ENCODE measurements around the gene ELMO1.

ELMO1 gene

DNA sequence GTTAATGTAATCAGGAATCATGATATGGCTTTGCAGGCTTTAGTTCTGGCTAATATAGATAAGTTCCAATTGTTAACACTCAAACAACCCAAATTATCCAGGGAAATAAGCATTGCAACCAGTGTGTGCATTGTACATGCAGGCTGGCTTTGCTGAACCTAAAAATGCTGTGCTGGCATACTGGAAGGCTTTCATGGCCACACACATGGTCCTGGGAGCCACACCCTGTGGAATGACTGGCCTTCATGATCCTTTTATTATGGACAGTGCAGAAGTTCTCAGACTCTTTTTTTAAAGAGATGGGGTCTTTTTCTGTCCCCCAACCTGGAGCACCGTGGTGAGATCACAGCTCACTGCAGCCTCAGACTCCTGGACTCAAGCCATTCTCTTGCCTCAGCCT, 5.0 kb downstream of the ELMO1 start:
- H3K9me3 Mint-ChIP-seq: no peaks in the 10 kb centered on the region
- H3K4me3 Mint-ChIP-seq: no peak overlapping the region
- ATAC-seq (no peak), DNase-seq (no peak)
- H3K27ac Mint-ChIP-seq: no peak overlapping the region
- H3K4me1 Mint-ChIP-seq: peaks cover 81% of the 10 kb centered on the region
- no peaks in the 10 kb centered on the region for H3K27me3 Mint-ChIP-seq

DNA sequence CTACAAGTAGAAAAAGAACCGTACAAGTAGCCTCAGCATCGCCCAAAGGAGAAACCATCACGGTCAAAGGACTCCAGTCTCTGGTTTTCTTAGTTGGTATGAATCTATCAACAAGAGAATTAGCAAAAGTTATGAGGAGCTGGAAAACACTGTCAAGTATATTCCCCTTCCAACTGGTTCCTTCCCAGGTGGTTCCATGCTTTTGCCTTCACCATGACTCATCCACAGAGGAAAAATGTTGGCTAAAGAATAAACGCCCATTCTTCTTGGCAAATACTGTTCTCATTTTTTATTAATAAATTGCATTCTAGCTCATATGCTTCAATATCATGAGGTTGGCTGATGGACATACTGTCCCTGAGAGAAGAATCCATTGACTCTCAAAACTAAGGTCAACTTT, 6.4 kb downstream of the ELMO1 start:
- no peak for DNase-seq
- Mint-ChIP-seq H3K27me3 (no peaks in the 10 kb centered on the region), H3K9me3 (no peaks in the 10 kb centered on the region), H3K4me1 (peaks cover 75% of the 10 kb centered on the region), H3K4me3 (no peak overlapping the region), H3K27ac (no peak overlapping the region)
- ATAC-seq: no peak

DNA sequence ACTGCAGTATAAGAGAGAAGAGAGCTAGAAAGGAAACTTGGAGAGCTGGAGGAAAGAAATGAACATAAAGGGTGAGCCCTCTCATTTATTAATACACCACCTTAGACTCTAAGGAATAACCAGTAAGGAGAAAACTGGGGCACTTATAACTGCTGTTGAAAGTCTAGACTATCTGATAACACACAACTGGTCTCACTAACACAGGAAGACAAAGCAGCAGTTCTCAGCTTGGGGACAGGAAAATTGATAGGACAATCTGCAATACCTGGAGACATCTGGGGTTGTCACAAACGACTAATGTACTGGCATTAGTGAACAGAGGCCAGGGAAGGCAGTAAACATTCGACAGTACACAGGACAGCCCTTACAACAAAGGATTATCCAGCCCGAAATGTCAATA, 6.8 kb downstream of the ELMO1 start:
- Mint-ChIP-seq H3K4me1 (peaks cover 71% of the 10 kb centered on the region), H3K4me3 (peak overlapping the region; percentile 3 to 72), H3K9me3 (no peaks in the 10 kb centered on the region), H3K27me3 (no peaks in the 10 kb centered on the region), H3K27ac (peak overlapping the region; percentile 6 to 83)
- no peak for ATAC-seq
- no peak for DNase-seq

GRCh38 chr7:37441386-37441760, 7.3 kb downstream of the ELMO1 start:
- Mint-ChIP-seq H3K4me1 (peaks cover 70% of the 10 kb centered on the region), H3K27ac (peak overlapping the region in 1 of 2 donors; percentile 95), H3K9me3 (no peaks in the 10 kb centered on the region), H3K4me3 (peak overlapping the region; percentile 3 to 72), H3K27me3 (no peaks in the 10 kb centered on the region)
- ATAC-seq (no peak), DNase-seq (no peak)

GRCh38 chr7:37440738-37441385, 7.8 kb downstream of the ELMO1 start:
- peak overlapping the region; percentile 64 to 72 for H3K4me3 Mint-ChIP-seq
- H3K9me3 Mint-ChIP-seq: no peaks in the 10 kb centered on the region
- peaks cover 70% of the 10 kb centered on the region for H3K4me1 Mint-ChIP-seq
- peak overlapping the region; percentile 81 to 95 for H3K27ac Mint-ChIP-seq
- DNase-seq (peak; percentile 25 to 50), ATAC-seq (peak; percentile 87)
- no peaks in the 10 kb centered on the region for H3K27me3 Mint-ChIP-seq

- H3K4me1 Mint-ChIP-seq: peaks cover 70% of the 10 kb centered on the region
- peak overlapping the region; percentile 3 to 53 for H3K27ac Mint-ChIP-seq
- H3K9me3 Mint-ChIP-seq: no peaks in the 10 kb centered on the region
- no peaks in the 10 kb centered on the region for H3K27me3 Mint-ChIP-seq
- peak overlapping the region in 1 of 2 donors; percentile 72 for H3K4me3 Mint-ChIP-seq
- peak; percentile 32 for ATAC-seq
- DNase-seq: no peak
Measured at GRCh38 chr7:37439653-37440026, 9.0 kb downstream of the ELMO1 start.

- peaks cover 69% of the 10 kb centered on the region for H3K4me1 Mint-ChIP-seq
- no peak overlapping the region for H3K4me3 Mint-ChIP-seq
- ATAC-seq (no peak), DNase-seq (no peak)
- peak overlapping the region in 1 of 2 donors; percentile 6 for H3K27ac Mint-ChIP-seq
- no peaks in the 10 kb centered on the region for H3K9me3 Mint-ChIP-seq
- no peaks in the 10 kb centered on the region for H3K27me3 Mint-ChIP-seq
Measured at GRCh38 chr7:37438906-37439652, 9.6 kb downstream of the ELMO1 start.

DNA sequence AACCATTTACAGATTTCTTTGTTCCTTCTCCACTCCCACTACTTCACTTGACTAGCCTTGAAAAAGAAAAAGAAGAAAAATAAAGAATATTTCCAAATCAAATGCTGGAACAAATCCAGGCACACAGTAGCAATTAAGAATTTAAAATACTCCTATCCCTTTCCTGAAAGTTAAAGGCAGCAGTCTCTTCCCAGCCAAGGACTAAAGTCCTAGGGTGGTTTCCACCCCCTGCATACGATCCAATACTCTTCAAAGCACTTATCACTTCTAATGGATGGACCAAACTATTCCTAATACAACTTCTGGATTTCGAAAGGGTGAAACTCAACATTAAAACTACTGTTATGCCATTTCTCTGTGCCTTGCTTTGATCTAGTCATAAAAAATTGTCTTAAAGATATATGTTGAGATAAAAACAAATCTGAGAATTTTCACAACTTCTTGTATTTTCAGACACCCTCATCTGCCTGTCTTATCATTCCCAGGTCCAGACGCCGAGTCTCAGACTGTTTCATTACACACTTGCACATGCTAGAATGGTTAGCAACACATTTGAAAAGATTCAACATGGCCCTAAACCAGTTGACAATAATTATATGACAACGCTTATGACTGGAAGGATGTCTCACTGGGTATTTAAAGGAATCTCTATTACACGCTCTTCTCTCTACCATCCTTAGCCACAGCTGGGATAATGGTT, 13.4 kb downstream of the ELMO1 start:
- ATAC-seq (no peak), DNase-seq (no peak)
- Mint-ChIP-seq H3K4me1 (peaks cover 73% of the 10 kb centered on the region), H3K9me3 (no peaks in the 10 kb centered on the region), H3K27me3 (no peaks in the 10 kb centered on the region), H3K27ac (no peak overlapping the region), H3K4me3 (no peak overlapping the region)

- Mint-ChIP-seq H3K9me3 (no peaks in the 10 kb centered on the region), H3K4me1 (peaks cover 73% of the 10 kb centered on the region), H3K4me3 (no peak overlapping the region), H3K27me3 (no peaks in the 10 kb centered on the region), H3K27ac (no peak overlapping the region)
- ATAC-seq (no peak), DNase-seq (no peak)
Measured at GRCh38 chr7:37434529-37434928, 14.1 kb downstream of the ELMO1 start.

DNA sequence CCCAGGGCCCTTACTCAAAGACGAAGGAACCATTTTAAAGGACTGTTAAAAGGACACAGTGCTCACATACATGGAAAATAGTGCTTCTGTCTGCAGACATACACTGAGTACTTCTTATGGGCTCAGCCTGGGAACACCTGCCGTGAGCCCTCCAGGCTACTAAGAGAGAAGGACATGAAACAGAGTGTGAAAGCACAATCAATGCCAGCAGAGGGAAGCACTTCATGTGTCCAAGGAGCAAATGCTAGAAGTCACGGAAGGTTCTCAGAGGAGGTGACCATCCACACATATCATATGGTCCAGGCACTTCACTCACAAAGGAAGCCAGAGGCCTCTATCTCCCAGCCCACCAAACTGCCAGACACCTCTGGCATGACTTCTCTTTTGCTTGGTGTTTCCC, 15.5 kb downstream of the ELMO1 start:
- H3K4me3 Mint-ChIP-seq: no peak overlapping the region
- H3K27ac Mint-ChIP-seq: no peak overlapping the region
- no peaks in the 10 kb centered on the region for H3K9me3 Mint-ChIP-seq
- ATAC-seq: peak; percentile 24
- H3K27me3 Mint-ChIP-seq: no peaks in the 10 kb centered on the region
- peaks cover 67% of the 10 kb centered on the region for H3K4me1 Mint-ChIP-seq
- no peak for DNase-seq

GRCh38 chr7:37432281-37432920, 16.3 kb downstream of the ELMO1 start:
- H3K4me1 Mint-ChIP-seq: peaks cover 67% of the 10 kb centered on the region
- no peaks in the 10 kb centered on the region for H3K27me3 Mint-ChIP-seq
- H3K4me3 Mint-ChIP-seq: peak overlapping the region; percentile 54 to 70
- H3K27ac Mint-ChIP-seq: peak overlapping the region in 1 of 2 donors; percentile 1
- no peaks in the 10 kb centered on the region for H3K9me3 Mint-ChIP-seq
- peak in 1 of 2 donors; percentile 38 for DNase-seq
- peak; percentile 89 for ATAC-seq

DNA sequence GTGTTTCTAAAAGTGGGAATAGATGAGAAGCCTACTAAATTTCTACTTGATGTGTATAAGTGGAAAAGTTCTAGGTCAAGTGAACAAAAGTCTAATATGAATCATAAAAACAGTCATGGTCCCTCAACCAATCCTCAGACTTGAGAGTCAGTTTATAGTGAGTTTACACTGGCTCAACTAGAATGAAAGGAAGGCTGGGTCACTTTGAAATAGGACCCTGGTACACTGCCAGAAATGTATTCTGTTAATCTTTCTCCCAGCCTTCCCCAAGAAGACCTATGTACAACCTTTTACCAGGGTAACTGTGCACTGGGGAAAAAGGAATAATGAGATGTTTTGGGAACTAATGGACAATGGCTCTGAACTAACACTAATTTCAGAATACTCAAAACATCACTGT, 17.3 kb downstream of the ELMO1 start:
- Mint-ChIP-seq H3K4me3 (no peak overlapping the region), H3K4me1 (peaks cover 63% of the 10 kb centered on the region)
- ATAC-seq: no peak

DNA sequence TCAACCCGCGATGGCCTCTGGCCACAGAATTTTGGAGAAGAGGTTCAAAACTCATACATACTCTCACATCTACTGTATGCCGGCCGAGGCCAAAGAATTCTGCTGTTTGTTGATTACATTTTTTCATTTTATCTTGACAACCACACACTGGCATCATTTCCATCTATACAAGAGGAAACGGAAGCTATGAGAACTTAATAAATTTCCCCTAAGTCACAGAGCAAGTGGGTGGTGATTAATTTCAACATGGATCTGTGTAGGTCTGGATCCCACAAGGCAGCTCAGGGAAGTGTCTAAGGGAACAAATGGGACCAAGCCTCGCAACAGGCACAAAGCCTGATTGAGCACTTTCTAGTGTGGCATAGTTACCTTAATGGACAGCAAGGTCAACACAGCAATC, 18.0 kb downstream of the ELMO1 start:
- ATAC-seq (no peak), DNase-seq (no peak)
- no peak overlapping the region for H3K27ac Mint-ChIP-seq
- no peaks in the 10 kb centered on the region for H3K27me3 Mint-ChIP-seq
- no peak overlapping the region for H3K4me3 Mint-ChIP-seq
- peaks cover 56% of the 10 kb centered on the region for H3K4me1 Mint-ChIP-seq
- no peaks in the 10 kb centered on the region for H3K9me3 Mint-ChIP-seq

More for the DNA sequence above, 17.3 kb downstream of the ELMO1 start:
- H3K27ac Mint-ChIP-seq: no peak overlapping the region
- H3K9me3 Mint-ChIP-seq: no peaks in the 10 kb centered on the region
- no peaks in the 10 kb centered on the region for H3K27me3 Mint-ChIP-seq
- no peak for DNase-seq

GRCh38 chr7:37430171-37430570, 18.5 kb downstream of the ELMO1 start:
- H3K27ac Mint-ChIP-seq: peak overlapping the region in 1 of 2 donors; percentile 54
- no peak for DNase-seq
- no peak for ATAC-seq
- no peak overlapping the region for H3K4me3 Mint-ChIP-seq
- H3K9me3 Mint-ChIP-seq: no peaks in the 10 kb centered on the region
- peaks cover 51% of the 10 kb centered on the region for H3K4me1 Mint-ChIP-seq
- no peaks in the 10 kb centered on the region for H3K27me3 Mint-ChIP-seq

DNA sequence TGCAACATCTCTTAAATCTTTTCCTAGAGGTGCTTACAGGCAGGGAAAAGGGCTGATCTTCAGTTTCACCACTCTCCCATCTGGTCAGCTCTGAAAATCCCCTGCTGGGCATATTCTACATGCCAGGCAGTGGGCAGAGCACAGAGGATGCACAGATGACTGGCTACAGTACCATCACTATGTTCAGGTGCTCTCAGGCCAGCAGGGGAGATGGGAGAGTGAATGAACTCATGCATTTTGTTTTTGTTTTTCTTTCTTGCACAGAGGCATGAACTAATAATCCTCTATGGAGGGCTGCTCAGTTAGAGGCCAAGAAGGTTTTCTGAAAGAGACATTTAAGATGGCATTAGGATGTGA, 19.3 kb downstream of the ELMO1 start:
- Mint-ChIP-seq H3K9me3 (no peaks in the 10 kb centered on the region), H3K27me3 (no peaks in the 10 kb centered on the region), H3K27ac (no peak overlapping the region), H3K4me1 (peaks cover 43% of the 10 kb centered on the region), H3K4me3 (no peak overlapping the region)
- DNase-seq (no peak), ATAC-seq (no peak)

All from stimulated activated naive CD8-positive, alpha-beta T cell treated with anti-CD3 and anti-CD28 coated beads, Interleukin-15, amount 100 ng/mL, for 72 hours (primary cell).